Measurements from ENCODE around the gene SCEL.

- TF ChIP-seq CTCF (IDR thresholded peaks at IDR 0.05): peak in 3 of 6 experiments; percentile 5 to 17 (median 10)
- no peak for TF ChIP-seq POLR2A (IDR thresholded peaks at IDR 0.05)
These were observed 28.6 kb upstream of the SCEL start for GRCh38 chr13:77506874-77507273.
